Measurements from ENCODE around the gene CITED4. TPM values are rescaled to one million over a fixed set of nuclear protein-coding genes. Genes with fewer than 3 reads are reported as not detected.
A peak's percentile ranks its signal among the peaks of the same experiment; 100 is the strongest.

Gene CITED4
- total and polyA plus RNA-seq, 9 of the 15 experiments (the other 6 are each of a cell fraction or from before 2014, with no cell fraction given), result 0.11 to 1.2 (median 0.17) TPM; not detected in 2

DNA sequence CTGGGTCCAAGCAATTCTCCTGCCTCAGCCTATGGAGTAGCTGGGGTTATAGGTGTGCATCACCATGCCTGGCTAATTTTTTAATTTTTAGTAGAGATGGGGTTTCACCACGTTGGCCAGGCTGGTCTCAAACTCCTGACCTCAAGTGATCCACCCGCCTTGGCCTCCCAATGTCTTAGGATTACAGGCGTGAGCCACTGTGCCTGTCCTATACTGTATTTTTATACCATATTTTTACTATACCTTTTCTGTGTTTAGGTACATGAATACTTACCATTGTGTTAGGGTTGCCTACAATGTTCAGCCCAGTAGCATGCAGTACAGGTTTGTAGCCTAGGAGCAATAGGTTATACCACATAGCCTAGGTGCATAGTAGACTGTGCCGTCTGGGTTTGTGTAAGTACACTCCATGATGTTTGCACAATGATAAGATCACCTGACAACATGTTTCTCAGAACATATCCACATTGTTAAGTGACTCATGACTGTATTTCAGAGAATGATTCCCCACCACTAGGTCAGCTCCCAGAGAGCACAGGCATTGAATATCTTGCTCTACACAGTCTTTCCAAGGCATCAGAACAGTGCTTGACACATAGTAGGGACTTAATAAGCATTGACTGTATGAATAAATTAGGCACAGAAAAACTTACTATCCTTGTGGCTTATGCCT is 6.0 kb upstream of the CITED4 start (continued):
- TF ChIP-seq CBX8 (IDR thresholded peaks at IDR 0.05; ENCODE audit: borderline replicate concordance, extremely low read depth, low read depth, low read length, poor library complexity, severe bottlenecking) (no peak), DMBX1 (CRISPR knock-in tag; IDR thresholded peaks at IDR 0.05; ENCODE audit: borderline replicate concordance) (no peak), ZNF232 (CRISPR knock-in tag; IDR thresholded peaks at IDR 0.05) (no peak), PHTF2 (CRISPR knock-in tag; IDR thresholded peaks at IDR 0.05) (no peak), ZNF24 (IDR thresholded peaks at IDR 0.05) (no peak), ZNF263 (CRISPR knock-in tag; IDR thresholded peaks at IDR 0.05; ENCODE audit: borderline replicate concordance) (no peak; the same call in 1 of the 2 replicates), KHSRP (IDR thresholded peaks at IDR 0.05) (no peak), STAT5B (CRISPR knock-in tag; IDR thresholded peaks at IDR 0.05) (no peak), EZH2 (IDR thresholded peaks at IDR 0.05; ENCODE audit: borderline replicate concordance, low read depth, low read length) (no peak), SRSF7 (optimal IDR thresholded peaks at IDR 0.05; ENCODE audit: low read depth, low read length) (no peak), ELF2 (CRISPR knock-in tag; IDR thresholded peaks at IDR 0.05) (no peak), MEF2D (tag; conservative IDR thresholded peaks at IDR 0.05; ENCODE audit: low read depth) (peak; percentile 53; the same call in 1 of the 2 replicates), YBX1 (IDR thresholded peaks at IDR 0.05) (no peak), ZBTB8A (IDR thresholded peaks at IDR 0.05; ENCODE audit: partially characterized antibody) (no peak), ARNT (IDR thresholded peaks at IDR 0.05) (no peak; a peak in 1 of 4 replicates), ZNF133 (CRISPR knock-in tag; IDR thresholded peaks at IDR 0.05) (no peak), HDAC1 (IDR thresholded peaks at IDR 0.05) (peak in 1 of 2 experiments; percentile 58; a peak in 2 of 4 replicates), HNRNPL (IDR thresholded peaks at IDR 0.05; ENCODE audit: low read depth, low read length) (no peak), SRSF3 (IDR thresholded peaks at IDR 0.05; ENCODE audit: insufficient read depth, low read length) (no peak), NR3C1 (CRISPR knock-in tag; IDR thresholded peaks at IDR 0.05) (no peak), ZNF121 (CRISPR knock-in tag; conservative IDR thresholded peaks at IDR 0.05) (no peak), FOXJ3 (CRISPR knock-in tag; IDR thresholded peaks at IDR 0.05) (no peak), ATF1 (CRISPR knock-in tag; IDR thresholded peaks at IDR 0.05) (no peak), ATF1 (tag; IDR thresholded peaks at IDR 0.05) (peak; percentile 64), COPS2 (conservative IDR thresholded peaks at IDR 0.05) (no peak)
- TF ChIP-seq, protein P1, sequence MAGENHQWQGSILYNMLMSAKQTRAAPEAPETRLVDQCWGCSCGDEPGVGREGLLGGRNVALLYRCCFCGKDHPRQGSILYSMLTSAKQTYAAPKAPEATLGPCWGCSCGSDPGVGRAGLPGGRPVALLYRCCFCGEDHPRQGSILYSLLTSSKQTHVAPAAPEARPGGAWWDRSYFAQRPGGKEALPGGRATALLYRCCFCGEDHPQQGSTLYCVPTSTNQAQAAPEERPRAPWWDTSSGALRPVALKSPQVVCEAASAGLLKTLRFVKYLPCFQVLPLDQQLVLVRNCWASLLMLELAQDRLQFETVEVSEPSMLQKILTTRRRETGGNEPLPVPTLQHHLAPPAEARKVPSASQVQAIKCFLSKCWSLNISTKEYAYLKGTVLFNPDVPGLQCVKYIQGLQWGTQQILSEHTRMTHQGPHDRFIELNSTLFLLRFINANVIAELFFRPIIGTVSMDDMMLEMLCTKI (IDR thresholded peaks at IDR 0.05; ENCODE audit: partially characterized antibody), result no peak
- TF ChIP-seq, protein P2, sequence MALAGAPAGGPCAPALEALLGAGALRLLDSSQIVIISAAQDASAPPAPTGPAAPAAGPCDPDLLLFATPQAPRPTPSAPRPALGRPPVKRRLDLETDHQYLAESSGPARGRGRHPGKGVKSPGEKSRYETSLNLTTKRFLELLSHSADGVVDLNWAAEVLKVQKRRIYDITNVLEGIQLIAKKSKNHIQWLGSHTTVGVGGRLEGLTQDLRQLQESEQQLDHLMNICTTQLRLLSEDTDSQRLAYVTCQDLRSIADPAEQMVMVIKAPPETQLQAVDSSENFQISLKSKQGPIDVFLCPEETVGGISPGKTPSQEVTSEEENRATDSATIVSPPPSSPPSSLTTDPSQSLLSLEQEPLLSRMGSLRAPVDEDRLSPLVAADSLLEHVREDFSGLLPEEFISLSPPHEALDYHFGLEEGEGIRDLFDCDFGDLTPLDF (CRISPR knock-in tag; IDR thresholded peaks at IDR 0.05), result no peak
- TF ChIP-seq, protein P3, sequence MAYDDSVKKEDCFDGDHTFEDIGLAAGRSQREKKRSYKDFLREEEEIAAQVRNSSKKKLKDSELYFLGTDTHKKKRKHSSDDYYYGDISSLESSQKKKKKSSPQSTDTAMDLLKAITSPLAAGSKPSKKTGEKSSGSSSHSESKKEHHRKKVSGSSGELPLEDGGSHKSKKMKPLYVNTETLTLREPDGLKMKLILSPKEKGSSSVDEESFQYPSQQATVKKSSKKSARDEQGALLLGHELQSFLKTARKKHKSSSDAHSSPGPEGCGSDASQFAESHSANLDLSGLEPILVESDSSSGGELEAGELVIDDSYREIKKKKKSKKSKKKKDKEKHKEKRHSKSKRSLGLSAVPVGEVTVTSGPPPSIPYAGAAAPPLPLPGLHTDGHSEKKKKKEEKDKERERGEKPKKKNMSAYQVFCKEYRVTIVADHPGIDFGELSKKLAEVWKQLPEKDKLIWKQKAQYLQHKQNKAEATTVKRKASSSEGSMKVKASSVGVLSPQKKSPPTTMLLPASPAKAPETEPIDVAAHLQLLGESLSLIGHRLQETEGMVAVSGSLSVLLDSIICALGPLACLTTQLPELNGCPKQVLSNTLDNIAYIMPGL (CRISPR knock-in tag; IDR thresholded peaks at IDR 0.05), result no peak

Measured in K562 (cell line).